AG04450 (cell line): ENCODE results near the gene MATN4. TPM values are rescaled to one million over a fixed set of nuclear protein-coding genes. Genes with fewer than 3 reads are reported as not detected.

Experiments used
- CTCF ChIA-PET: fragments of 300-600, 350-600 bp; formaldehyde crosslinking; extraction: SDS; loops from one replicate; lab custom pipeline; 2022; ENCODE audit warnings: antibody characterized with exemption, inconsistent platforms; lab: Charles Lee
- POLR2A ChIA-PET: fragments of 350-600 bp; formaldehyde crosslinking; extraction: SDS; loops from one replicate; lab custom pipeline; 2021; ENCODE audit warnings: antibody characterized with exemption, inconsistent platforms; lab: Yijun Ruan, JAX
- DNase-seq: peaks from one replicate; pipeline ENCODE4 v3.0.0-alpha.2; 2011; ENCODE audit warnings: low read depth, low spot score
- H3K27ac ChIP-seq: one replicate; pipeline ENCODE4 v1.5.1; 2012; ENCODE audit warnings: low read depth, low read length, control low read depth
- H3K27me3 ChIP-seq: one replicate; pipeline ENCODE4 v1.6.0; 2012; ENCODE audit warnings: low read length; ENCODE audit not compliant: control insufficient read depth, insufficient read depth
- H3K4me3 ChIP-seq: 2 replicates; pipeline ENCODE4 v1.5.1; 2011; ENCODE audit warnings: mild to moderate bottlenecking, low read depth, low read length, control low read depth
- H3K9me3 ChIP-seq: 2 replicates; pipeline ENCODE4 v1.5.1; 2012; ENCODE audit warnings: low read length; ENCODE audit not compliant: control insufficient read depth, insufficient read depth
- CTCF ChIP-seq: IDR thresholded peaks from 2 replicates; pipeline ENCODE4 v1.5.1; 2011; ENCODE audit warnings: low read depth, low read length, control low read depth, inconsistent platforms
- polyA plus RNA-seq: library from polyadenylated mRNA; depleted of rRNA; stranded (reverse); fragments of >200 nt; gene quantifications from 2 replicates; pipeline ENCODE4 v1.2.3, GENCODE V29; 2011

Gene MATN4
- polyA plus RNA-seq, 1 experiment, result not detected

GRCh38 chr20:45343532-45344167, 35.6 kb upstream of the MATN4 start:
- H3K4me3 ChIP-seq, result peak overlapping the region; percentile 97
- no peak for DNase-seq
- TF ChIP-seq CTCF, result no peak
- no peaks in the 10 kb centered on the region for H3K27me3 ChIP-seq
- ChIA-PET POLR2A (interaction anchor here (0.6 to 2.7 kb wide), 9 partner anchors 8 to 93 kb away, joined by 3 to 11 read pairs (median 5); partner anchors contain the start of gene SYS1), CTCF (interaction anchor here (0.6 to 1.6 kb wide), 7 partner anchors 8 to 428 kb away, joined by 3 to 14 read pairs (median 4); partner anchors contain the start of gene SYS1)
- H3K9me3 ChIP-seq, result no peaks in the 10 kb centered on the region; the same call in 1 of the 2 replicates
- H3K27ac ChIP-seq, result peak overlapping the region; percentile 89

GRCh38 chr20:45342855-45343531, 34.9 kb upstream of the MATN4 start:
- H3K27me3 ChIP-seq, result no peaks in the 10 kb centered on the region
- no peak for TF ChIP-seq CTCF
- ChIA-PET POLR2A (interaction anchor here (0.6 to 2.7 kb wide), 2 partner anchors 20 to 53 kb away, joined by 8 to 9 read pairs; partner anchors contain the start of gene SYS1), CTCF (interaction anchor here (0.6 to 2.2 kb wide), 4 partner anchors 19 to 428 kb away, joined by 3 to 14 read pairs (median 9); partner anchors contain the start of gene SYS1)
- peak overlapping the region; percentile 89 for H3K27ac ChIP-seq
- peak overlapping the region; percentile 97 for H3K4me3 ChIP-seq
- H3K9me3 ChIP-seq, result no peaks in the 10 kb centered on the region; the same call in 1 of the 2 replicates
- no peak for DNase-seq

- ChIA-PET POLR2A (interaction anchor here (0.6 to 2.7 kb wide), 2 partner anchors 21 to 436 kb away, joined by 3 to 8 read pairs; partner anchors contain the start of gene SYS1), CTCF (interaction anchor here (0.7 to 2.2 kb wide), 4 partner anchors 20 to 95 kb away, joined by 5 to 13 read pairs (median 7); partner anchors contain the start of gene SYS1)
Measured at GRCh38 chr20:45341939-45342854, 34.1 kb upstream of the MATN4 start.

GRCh38 chr20:45341579-45341938, 33.5 kb upstream of the MATN4 start:
- no peak for TF ChIP-seq CTCF
- ChIA-PET POLR2A (interaction anchor here (2.7 kb wide), 1 partner anchor 22 kb away, joined by 8 read pairs; the partner anchor contains the start of gene SYS1), CTCF (interaction anchor here (1.2 to 2.2 kb wide), 3 partner anchors 21 to 95 kb away, joined by 5 to 13 read pairs (median 6); partner anchors contain the start of gene SYS1)
- DNase-seq, result no peak
- no peaks in the 10 kb centered on the region for H3K27me3 ChIP-seq
- peak overlapping the region; percentile 85 for H3K27ac ChIP-seq
- no peaks in the 10 kb centered on the region for H3K9me3 ChIP-seq
- H3K4me3 ChIP-seq, result peak overlapping the region; percentile 97

More at GRCh38 chr20:45341939-45342854, 34.1 kb upstream of the MATN4 start:
- TF ChIP-seq CTCF, result no peak
- H3K9me3 ChIP-seq, result no peaks in the 10 kb centered on the region
- no peak for DNase-seq
- H3K27me3 ChIP-seq, result no peaks in the 10 kb centered on the region
- peak overlapping the region; percentile 85 for H3K27ac ChIP-seq
- peak overlapping the region; percentile 97 for H3K4me3 ChIP-seq
